Esophagus squamous epithelium (tissue), 5 donors: ENCODE measurements around the gene FGD3. TPM values are rescaled to one million over a fixed set of nuclear protein-coding genes. Genes with fewer than 3 reads are reported as not detected.

Source experiments
- DNase-seq: peaks from one replicate; lab custom pipeline; 2025; lab: John Stamatoyannopoulos, UW
- H3K27ac ChIP-seq, 4 donors: fragments of 200-600 bp; sonication (generic); one replicate each; pipeline ENCODE4 v1.5.1; 2016 to 2019; ENCODE audit warnings: mild to moderate bottlenecking in 1 of 4
- H3K27me3 ChIP-seq, 4 donors: fragments of 200-600 bp; sonication (generic); 1 replicate in 3 of 4; 2 replicates in 1 of 4; pipeline versions ENCODE4 v1.5.1 to v1.6.0; 2017 to 2021; ENCODE audit warnings: antibody characterized with exemption in 1 of 4
- H3K36me3 ChIP-seq, 3 donors: fragments of 200-600 bp; sonication (generic); one replicate each; pipeline ENCODE4 v1.5.1; 2016 to 2019
- H3K4me1 ChIP-seq, 3 donors: fragments of 200-600 bp; sonication (generic); one replicate each; pipeline ENCODE4 v1.5.1; 2017 to 2019
- H3K4me3 ChIP-seq, 4 donors: fragments of 200-600 bp; sonication (generic); 1 replicate in 3 of 4; 2 replicates in 1 of 4; pipeline ENCODE4 v1.5.1; 2016 to 2019; ENCODE audit warnings: mild to moderate bottlenecking in 2 of 4, moderate library complexity in 1 of 4
- H3K9me3 ChIP-seq, 3 donors: fragments of 200-600 bp; sonication (generic); one replicate each; pipeline ENCODE4 v1.5.1; 2016 to 2019
- POLR2A ChIP-seq, 4 donors: fragments of 450-650 bp; IDR thresholded peaks; one replicate each; pipeline ENCODE4 v1.6.1; 2017; ENCODE audit warnings: antibody characterized with exemption in 4 of 4, mild to moderate bottlenecking in 4 of 4, moderate library complexity in 3 of 4
- whole genome bisulfite sequencing, 2 donors: methylation state at CpG; one replicate each; pipeline ENCODE4 v1.1.5; 2018; 5-methylcytosine and 5-hydroxymethylcytosine counted together
- intact Hi-C: fragments of 100-400 bp; cut with DNase I; formaldehyde crosslinking; loops from one replicate; pipeline ENCODE4 v1.15.0; 2022
- total RNA-seq, 4 donors: library from RNA; depleted of rRNA; stranded (reverse); fragments of >200 nt; gene quantifications; one replicate each; pipeline ENCODE4 v1.1.0, GENCODE V29; 2016
- TF ChIP-seq, protein P1 (sequence below), 6 experiments: fragments of 450-650 bp in 4 of 6; fragments of 200-600 bp in 2 of 6; sonication (generic) in 2 of 6; IDR thresholded peaks; one replicate each; pipeline ENCODE4 v1.5.1; 2016 to 2019; ENCODE audit warnings: antibody characterized with exemption in 6 of 6, mild to moderate bottlenecking in 4 of 6, moderate library complexity in 4 of 6
- donor health status: DM: yes; HTN: yes; CAD: no.

The FGD3 gene
- total RNA-seq, 4 donors from 2014 or later = 2.4 to 6.5 (median 4.9) TPM

DNA sequence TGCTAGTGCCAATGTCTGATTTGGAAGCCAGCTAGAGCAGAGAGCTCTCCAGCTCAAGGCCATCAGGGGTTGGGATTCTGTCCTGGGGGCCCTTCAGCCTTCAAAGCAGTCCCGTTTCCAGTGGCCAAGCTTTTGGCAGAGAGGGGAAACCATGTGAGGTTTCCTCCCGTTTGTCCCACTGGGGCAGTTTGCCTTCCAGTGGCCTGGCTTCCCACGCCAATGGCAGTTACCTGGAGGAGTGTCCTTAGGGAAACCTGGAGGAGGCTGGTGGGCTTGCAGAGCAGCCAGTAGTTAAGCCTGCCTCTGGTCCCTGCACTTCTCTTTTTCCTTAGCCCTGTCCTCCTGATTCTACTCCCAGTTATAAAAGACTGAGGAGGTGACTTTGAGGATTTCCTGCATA lies 37.7 kb downstream of the FGD3 start:
- Histone ChIP-seq H3K4me3 (no peak overlapping the region), H3K27ac (no peak overlapping the region), H3K27me3 (no peaks in the 10 kb centered on the region), H3K9me3 (peaks cover 0 to 19% (median 9%) of the 10 kb centered on the region in 3 donors), H3K4me1 (peaks cover 0 to 26% (median 11%) of the 10 kb centered on the region in 3 donors), H3K36me3 (no peaks in the 10 kb centered on the region)
- TF ChIP-seq, protein P1, sequence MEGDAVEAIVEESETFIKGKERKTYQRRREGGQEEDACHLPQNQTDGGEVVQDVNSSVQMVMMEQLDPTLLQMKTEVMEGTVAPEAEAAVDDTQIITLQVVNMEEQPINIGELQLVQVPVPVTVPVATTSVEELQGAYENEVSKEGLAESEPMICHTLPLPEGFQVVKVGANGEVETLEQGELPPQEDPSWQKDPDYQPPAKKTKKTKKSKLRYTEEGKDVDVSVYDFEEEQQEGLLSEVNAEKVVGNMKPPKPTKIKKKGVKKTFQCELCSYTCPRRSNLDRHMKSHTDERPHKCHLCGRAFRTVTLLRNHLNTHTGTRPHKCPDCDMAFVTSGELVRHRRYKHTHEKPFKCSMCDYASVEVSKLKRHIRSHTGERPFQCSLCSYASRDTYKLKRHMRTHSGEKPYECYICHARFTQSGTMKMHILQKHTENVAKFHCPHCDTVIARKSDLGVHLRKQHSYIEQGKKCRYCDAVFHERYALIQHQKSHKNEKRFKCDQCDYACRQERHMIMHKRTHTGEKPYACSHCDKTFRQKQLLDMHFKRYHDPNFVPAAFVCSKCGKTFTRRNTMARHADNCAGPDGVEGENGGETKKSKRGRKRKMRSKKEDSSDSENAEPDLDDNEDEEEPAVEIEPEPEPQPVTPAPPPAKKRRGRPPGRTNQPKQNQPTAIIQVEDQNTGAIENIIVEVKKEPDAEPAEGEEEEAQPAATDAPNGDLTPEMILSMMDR (IDR thresholded peaks at IDR 0.05) = no peak
- no peak for TF ChIP-seq POLR2A (IDR thresholded peaks at IDR 0.05)
- intact Hi-C loops = no loop called here
- WGBS, 2 donors = 83 to 88% methylated on average over 3 of the region's 3 CpGs
- DNase-seq = no peak

DNA sequence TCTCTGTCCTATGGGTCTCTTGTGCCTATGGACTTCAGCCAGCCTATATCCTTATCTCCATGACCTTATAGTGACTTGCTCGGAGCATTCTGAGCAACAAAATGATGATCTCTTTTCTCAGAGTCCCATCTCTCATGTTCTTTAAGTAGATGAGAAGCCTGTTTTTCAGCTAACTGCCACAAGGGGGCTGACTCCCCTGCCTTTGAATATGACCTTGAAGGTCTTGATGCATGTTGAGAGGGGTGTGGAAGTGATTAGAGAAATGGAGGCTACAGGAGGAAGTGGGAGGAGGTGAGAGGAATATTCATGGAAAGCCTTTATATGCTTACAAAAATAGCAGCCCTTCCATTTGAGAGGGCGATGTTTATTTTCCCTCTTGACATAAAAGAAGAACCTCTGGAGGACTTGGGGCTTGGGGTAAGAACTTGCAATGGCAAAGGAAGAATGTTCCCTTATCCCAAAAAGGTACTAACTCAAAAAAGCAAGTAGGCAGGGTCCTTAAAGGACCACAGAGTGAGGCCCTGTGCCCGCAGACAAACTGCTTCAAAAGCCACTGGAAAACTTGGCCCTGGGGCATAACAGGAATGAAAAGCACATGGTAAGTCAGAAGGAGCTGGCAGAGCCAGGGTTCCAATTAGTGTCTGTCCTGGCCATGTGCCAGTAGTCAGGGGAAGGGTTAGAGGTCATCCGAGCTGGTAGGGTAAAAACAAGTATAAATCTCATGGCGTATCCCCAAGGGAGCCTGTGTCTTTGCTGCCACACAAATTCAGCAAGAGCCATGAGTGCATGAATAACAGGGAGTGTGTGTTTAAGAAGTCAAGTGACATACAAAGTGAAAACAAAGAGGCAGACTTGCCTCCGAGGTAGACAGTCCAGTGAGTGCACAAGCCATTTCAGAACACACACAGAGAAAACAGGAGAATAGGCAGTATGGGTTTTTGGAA lies 39.1 kb downstream of the FGD3 start:
- TF ChIP-seq, protein P1 (IDR thresholded peaks at IDR 0.05) = peak in 4 of 6 experiments; percentile 34 to 46 (median 44)
- TF ChIP-seq POLR2A (IDR thresholded peaks at IDR 0.05) = no peak
- WGBS, 2 donors = 75 to 81% methylated on average over 5 to 6 of the region's 6 CpGs
- intact Hi-C loops = no loop called here
- no peak overlapping the region for H3K4me3 ChIP-seq
- H3K4me1 ChIP-seq = peaks cover 0 to 24% (median 11%) of the 10 kb centered on the region in 3 donors
- no peaks in the 10 kb centered on the region for H3K27me3 ChIP-seq
- H3K9me3 ChIP-seq = peaks cover 0 to 19% (median 9%) of the 10 kb centered on the region in 3 donors
- no peaks in the 10 kb centered on the region for H3K36me3 ChIP-seq
- DNase-seq = no peak
- H3K27ac ChIP-seq = no peak overlapping the region

DNA sequence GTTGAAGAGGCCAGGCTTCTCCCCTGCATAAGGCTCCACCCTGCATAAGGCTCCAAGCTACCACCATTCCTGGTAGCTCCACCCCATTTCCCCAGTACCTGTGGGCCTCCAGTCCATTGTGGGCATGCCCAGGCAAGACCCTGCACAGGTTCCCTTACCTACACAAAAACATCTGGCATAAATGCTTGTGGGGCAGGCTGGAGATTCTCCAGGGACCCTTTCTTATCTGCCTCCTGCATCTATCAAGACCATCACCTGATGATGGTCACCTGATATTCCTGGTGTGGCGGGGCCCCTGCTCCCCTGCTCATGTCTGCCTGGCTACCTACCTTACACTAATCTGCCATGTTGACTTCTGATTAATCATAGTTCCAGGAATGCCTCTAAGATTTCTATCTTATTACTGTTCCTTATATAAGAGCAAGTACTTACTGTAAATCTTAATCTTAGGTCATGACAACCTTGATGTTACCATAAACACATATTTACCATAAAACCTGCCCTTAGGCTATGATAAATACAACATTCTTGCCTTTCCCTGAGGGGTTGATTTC lies 41.0 kb downstream of the FGD3 start:
- TF ChIP-seq POLR2A (IDR thresholded peaks at IDR 0.05) = no peak
- TF ChIP-seq, protein P1 (IDR thresholded peaks at IDR 0.05) = no peak
- Histone ChIP-seq H3K36me3 (no peaks in the 10 kb centered on the region), H3K27ac (no peak overlapping the region), H3K27me3 (no peaks in the 10 kb centered on the region), H3K4me3 (no peak overlapping the region), H3K4me1 (peaks cover 0 to 24% (median 11%) of the 10 kb centered on the region in 3 donors), H3K9me3 (peaks cover 0 to 17% (median 6%) of the 10 kb centered on the region in 3 donors)
- WGBS, 2 donors = 76 to 85% methylated on average over 1 of the region's 1 CpG
- intact Hi-C loops = no loop called here
- no peak for DNase-seq

DNA sequence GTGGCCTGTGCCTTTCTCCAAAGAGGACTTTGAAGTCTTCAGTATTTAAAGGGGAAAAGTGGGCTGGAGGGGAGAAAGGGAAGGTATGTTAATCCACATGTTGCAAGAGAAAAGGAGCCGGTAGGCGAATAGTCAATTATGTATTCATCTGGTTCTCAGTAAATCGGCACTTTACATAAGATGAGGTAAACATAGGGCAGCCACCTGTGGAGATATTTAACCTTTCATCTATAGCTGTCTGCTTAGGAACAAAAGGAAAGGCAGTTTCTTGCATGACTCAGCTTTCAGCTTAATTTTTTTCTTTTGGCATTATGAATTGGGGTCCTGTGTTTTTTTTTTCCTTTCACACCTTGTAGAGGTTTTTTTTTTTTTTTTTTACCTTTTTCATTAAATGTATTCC lies 42.2 kb downstream of the FGD3 start:
- intact Hi-C loops = no loop called here
- H3K36me3 ChIP-seq = no peaks in the 10 kb centered on the region
- 30 to 32% methylated on average over 3 of the region's 3 CpGs for WGBS, 2 donors
- no peak overlapping the region for H3K4me3 ChIP-seq
- no peaks in the 10 kb centered on the region for H3K27me3 ChIP-seq
- H3K27ac ChIP-seq = no peak overlapping the region
- no peak for DNase-seq
- no peak for TF ChIP-seq POLR2A (IDR thresholded peaks at IDR 0.05)
- H3K4me1 ChIP-seq = peaks cover 0 to 24% (median 11%) of the 10 kb centered on the region in 3 donors
- H3K9me3 ChIP-seq = peaks cover 0 to 5% (median 0%) of the 10 kb centered on the region in 3 donors

DNA sequence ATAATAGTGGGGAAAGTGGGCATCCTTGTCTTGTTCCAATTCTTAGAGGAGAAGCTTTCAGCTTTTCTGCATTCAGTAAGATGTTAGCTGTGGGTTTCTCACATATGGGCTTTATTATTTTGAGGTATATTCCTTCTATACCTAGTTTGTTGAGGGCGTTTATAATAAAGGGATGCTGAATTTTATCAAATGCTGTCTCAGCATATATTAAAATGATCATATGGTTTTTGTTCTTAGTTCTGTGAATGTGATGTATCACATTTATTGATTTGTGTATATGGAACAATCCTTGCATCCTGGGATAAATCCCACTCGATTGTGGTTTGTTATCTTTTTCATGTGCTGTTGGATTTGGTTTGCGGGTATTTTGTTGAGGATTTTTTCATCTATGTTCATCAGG lies 43.1 kb downstream of the FGD3 start:
- no peaks in the 10 kb centered on the region for H3K9me3 ChIP-seq
- intact Hi-C loops = no loop called here
- no peaks in the 10 kb centered on the region for H3K36me3 ChIP-seq
- peaks cover 0 to 24% (median 11%) of the 10 kb centered on the region in 3 donors for H3K4me1 ChIP-seq
- H3K27me3 ChIP-seq = no peaks in the 10 kb centered on the region
- no peak overlapping the region for H3K27ac ChIP-seq
- TF ChIP-seq POLR2A (IDR thresholded peaks at IDR 0.05) = no peak
- TF ChIP-seq, protein P1 (IDR thresholded peaks at IDR 0.05) = no peak
- no peak for DNase-seq
- no peak overlapping the region for H3K4me3 ChIP-seq
- WGBS, 2 donors = 85 to 97% methylated on average over 3 of the region's 3 CpGs
